K562 (cell line): ENCODE results near the gene CRYZL1. TPM values are rescaled to one million over a fixed set of nuclear protein-coding genes. Genes with fewer than 3 reads are reported as not detected.

Source experiments
- AFF1 ChIP-seq, 2 experiments: fragments of 450-650 bp; IDR thresholded peaks; 2 replicates each; pipeline ENCODE4 v1.6.1; 2018; ENCODE audit warnings: mild to moderate bottlenecking in 2 of 2, low read depth in 1 of 2; ENCODE audit not compliant: partially characterized antibody in 2 of 2
- NR2C2 ChIP-seq, 2 experiments: fragments of 200-800 bp in 1 of 2; sonication (Bioruptor generic) in 1 of 2; sonication (generic) in 1 of 2; formaldehyde crosslinking in 1 of 2; IDR thresholded peaks; 2 replicates each; pipeline versions ENCODE4 v1.6.1 to v1.8.0; 2016 to 2022; ENCODE audit warnings: mild to moderate bottlenecking in 1 of 2, missing compliant biosample characterization in 1 of 2, missing genetic modification characterization in 1 of 2, missing genetic modification reagents in 1 of 2
- NR3C1 ChIP-seq: sonication (generic); formaldehyde crosslinking; IDR thresholded peaks from 2 replicates; pipeline ENCODE4 v1.8.1; 2022; ENCODE audit warnings: missing genetic modification reagents
- ZBTB40 ChIP-seq, 2 experiments: fragments of 450-650 bp in 1 of 2; sonication (generic) in 1 of 2; formaldehyde crosslinking in 1 of 2; IDR thresholded peaks; 2 replicates each; pipeline versions ENCODE4 v1.7.1 to v1.9.0; 2016 to 2022; ENCODE audit warnings: inconsistent platforms in 1 of 2, mild to moderate bottlenecking in 1 of 2, missing genetic modification reagents in 1 of 2
- ZBTB5 ChIP-seq: fragments of 450-650 bp; IDR thresholded peaks from 2 replicates; pipeline ENCODE4 v1.6.1; 2017; ENCODE audit warnings: antibody characterized with exemption
- ZBTB9 ChIP-seq: fragments of 450-650 bp; formaldehyde crosslinking; IDR thresholded peaks from 2 replicates; pipeline ENCODE4 v1.4.0; 2020; ENCODE audit warnings: mild to moderate bottlenecking, moderate library complexity
- ZKSCAN1 ChIP-seq: fragments of 150-350 bp; IDR thresholded peaks from 2 replicates; pipeline ENCODE4 v1.6.1; 2016; ENCODE audit warnings: low read depth, low read length
- ZNF121 ChIP-seq: sonication (generic); formaldehyde crosslinking; conservative IDR thresholded peaks from 2 replicates; pipeline ENCODE4 v1.8.0; 2022; ENCODE audit warnings: missing genetic modification reagents
- polyA plus RNA-seq, 8 experiments: library from polyadenylated mRNA; depleted of rRNA in 4 of 8; stranded (reverse) in 5 of 8; unstranded in 3 of 8; fragments of >200 nt; fragmentation: Nextera tagmentation in 2 of 8; fragmentation: Illumina TruSeq in 1 of 8; extraction: Ambion mirVana in 2 of 8; extraction: Trizol in 1 of 8; gene quantifications; 2 replicates each; pipeline versions ENCODE4 v1.2.1 to v1.2.3, GENCODE V29; 2011 to 2014; ENCODE audit warnings: inconsistent platforms in 1 of 8, missing spikeins in 1 of 8
- total RNA-seq, 7 experiments: library from RNA; depleted of rRNA in 6 of 7; stranded (reverse); fragments of >200 nt in 6 of 7; fragmentation: Illumina TruSeq in 2 of 7; extraction: Trizol in 2 of 7; gene quantifications; 2 replicates each; pipeline versions ENCODE4 v1.2.1 to v1.2.3, GENCODE V29; 2011 to 2021; ENCODE audit warnings: low replicate concordance in 1 of 7

The CRYZL1 gene
- total and polyA plus RNA-seq, 9 of the 15 experiments (the other 6 are each of a cell fraction or from before 2014, with no cell fraction given), result 19.9 to 98.2 (median 39.2) TPM

GRCh38 chr21:33541105-33541711 lies 100.3 kb downstream of the CRYZL1 start (continued):
- TF ChIP-seq ZBTB9 (CRISPR knock-in tag), result no peak
- no peak for TF ChIP-seq NR2C2 (CRISPR knock-in tag; IDR thresholded peaks at IDR 0.05)
- 0 out of 2 replicates have a peak, but pooled peaks have one; percentile 46 for TF ChIP-seq NR2C2 (tag; IDR thresholded peaks at IDR 0.05)
- TF ChIP-seq AFF1 (IDR thresholded peaks at IDR 0.05; ENCODE audit: low read depth in 1 of 2, partially characterized antibody in 2 of 2), result peak in 1 of 2 experiments; percentile 11
- TF ChIP-seq ZBTB5, result 0 out of 2 replicates have a peak, but pooled peaks have one; percentile 52
- TF ChIP-seq ZBTB40 (IDR thresholded peaks at IDR 0.05), result peak; percentile 9; the same call in 1 of the 2 replicates
- no peak for TF ChIP-seq ZBTB40 (CRISPR knock-in tag; IDR thresholded peaks at IDR 0.05)
- TF ChIP-seq ZNF121 (CRISPR knock-in tag), result peak; percentile 61
- TF ChIP-seq ZKSCAN1, result 0 out of 2 replicates have a peak, but pooled peaks have one; percentile 40
- TF ChIP-seq NR3C1 (CRISPR knock-in tag), result no peak
